ENCODE measurements around the gene CHD9. TPM values are rescaled to one million over a fixed set of nuclear protein-coding genes. Genes with fewer than 3 reads are reported as not detected.

The CHD9 gene
- total RNA-seq, 1 experiment from 2014 or later: 26.3 TPM

DNA sequence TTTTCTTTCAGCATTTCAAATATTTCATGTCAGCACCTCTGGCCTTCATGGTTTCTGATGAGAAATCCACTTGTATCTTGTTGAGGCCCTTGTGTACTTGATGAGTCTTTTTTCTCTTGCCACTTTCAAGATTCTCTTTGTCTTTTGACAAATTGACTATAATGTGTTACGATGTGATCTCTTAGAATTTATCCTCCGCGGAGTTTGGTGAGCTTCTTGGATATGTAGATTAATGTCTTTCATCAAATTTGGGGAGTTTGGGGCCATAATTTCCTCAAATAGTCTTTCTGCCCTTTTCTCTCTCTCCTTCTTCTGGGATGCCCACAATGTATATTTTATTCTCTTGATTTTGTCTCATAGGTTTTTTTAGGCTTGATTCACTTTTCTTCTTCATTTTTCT lies 96.0 kb downstream of the CHD9 start:
- Histone ChIP-seq H3F3A (ENCODE audit: insufficient read depth, low read depth) (no peaks in the 10 kb centered on the region), H3K27me3 (ENCODE audit: insufficient read depth, low read depth) (no peaks in the 10 kb centered on the region), H3K4me3 (no peak overlapping the region), H3K27ac (no peak overlapping the region), H3K4me2 (no peak overlapping the region), H3K4me1 (replicated peaks; ENCODE audit: insufficient read depth) (no peaks in the 10 kb centered on the region), H3K36me3 (ENCODE audit: low read depth) (no peaks in the 10 kb centered on the region), H4K20me1 (ENCODE audit: insufficient read depth) (no peaks in the 10 kb centered on the region), H3K9me2 (ENCODE audit: insufficient read depth) (no peaks in the 10 kb centered on the region), H2AFZ (no peak overlapping the region), H3K79me2 (ENCODE audit: low read depth) (no peaks in the 10 kb centered on the region), H3K9me3 (ENCODE audit: insufficient read depth, low read depth) (0 out of 2 replicates have a peak, but pooled peaks cover 9% of the 10 kb centered on the region)
- intact Hi-C loops (cut with micrococcal nuclease; ENCODE audit: unreplicated experiment): no loop called here
- no peak for TF ChIP-seq EZH2 (IDR thresholded peaks at IDR 0.05; ENCODE audit: low read depth)
- TF ChIP-seq, protein P1, sequence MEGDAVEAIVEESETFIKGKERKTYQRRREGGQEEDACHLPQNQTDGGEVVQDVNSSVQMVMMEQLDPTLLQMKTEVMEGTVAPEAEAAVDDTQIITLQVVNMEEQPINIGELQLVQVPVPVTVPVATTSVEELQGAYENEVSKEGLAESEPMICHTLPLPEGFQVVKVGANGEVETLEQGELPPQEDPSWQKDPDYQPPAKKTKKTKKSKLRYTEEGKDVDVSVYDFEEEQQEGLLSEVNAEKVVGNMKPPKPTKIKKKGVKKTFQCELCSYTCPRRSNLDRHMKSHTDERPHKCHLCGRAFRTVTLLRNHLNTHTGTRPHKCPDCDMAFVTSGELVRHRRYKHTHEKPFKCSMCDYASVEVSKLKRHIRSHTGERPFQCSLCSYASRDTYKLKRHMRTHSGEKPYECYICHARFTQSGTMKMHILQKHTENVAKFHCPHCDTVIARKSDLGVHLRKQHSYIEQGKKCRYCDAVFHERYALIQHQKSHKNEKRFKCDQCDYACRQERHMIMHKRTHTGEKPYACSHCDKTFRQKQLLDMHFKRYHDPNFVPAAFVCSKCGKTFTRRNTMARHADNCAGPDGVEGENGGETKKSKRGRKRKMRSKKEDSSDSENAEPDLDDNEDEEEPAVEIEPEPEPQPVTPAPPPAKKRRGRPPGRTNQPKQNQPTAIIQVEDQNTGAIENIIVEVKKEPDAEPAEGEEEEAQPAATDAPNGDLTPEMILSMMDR (conservative IDR thresholded peaks at IDR 0.05): no peak
- no TSS peak for BruUV-seq (replicated peaks)
- DNase-seq: no peak
- CTCF ChIA-PET: no interaction called here
- POLR2A ChIA-PET (ENCODE audit: unreplicated experiment): no interaction called here

DNA sequence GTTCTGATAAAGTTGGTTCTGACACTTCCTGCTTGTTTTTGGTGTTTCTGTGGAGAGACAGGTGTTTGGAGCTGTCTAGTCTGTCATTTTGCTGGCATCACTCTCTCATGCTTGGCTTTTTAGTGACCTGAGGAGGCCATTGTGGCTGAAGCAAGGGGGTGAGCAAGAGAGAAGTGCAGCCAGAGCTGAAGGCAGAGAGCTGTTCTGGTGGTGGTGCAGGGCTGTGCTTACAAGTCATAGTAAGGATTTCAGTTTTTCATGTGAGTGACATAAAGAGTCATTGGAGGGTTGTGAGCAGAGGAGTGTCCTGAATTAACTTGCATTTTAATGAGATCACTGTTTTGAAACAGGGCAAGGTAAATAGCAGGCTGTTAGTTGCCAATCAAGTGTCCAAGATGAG lies 97.5 kb downstream of the CHD9 start:
- H3K79me2 ChIP-seq (ENCODE audit: low read depth): no peaks in the 10 kb centered on the region
- H3K4me3 ChIP-seq: no peak overlapping the region
- H3K4me2 ChIP-seq: no peak overlapping the region
- POLR2A ChIA-PET (ENCODE audit: unreplicated experiment): no interaction called here
- no peaks in the 10 kb centered on the region for H4K20me1 ChIP-seq (ENCODE audit: insufficient read depth)
- 0 out of 2 replicates have a peak, but pooled peaks cover 9% of the 10 kb centered on the region for H3K9me3 ChIP-seq (ENCODE audit: insufficient read depth, low read depth)
- no peak overlapping the region for H3K27ac ChIP-seq
- intact Hi-C loops (cut with micrococcal nuclease; ENCODE audit: unreplicated experiment): no loop called here
- H3K36me3 ChIP-seq (ENCODE audit: low read depth): peaks cover 13% of the 10 kb centered on the region; the same call in 1 of the 2 replicates
- CTCF ChIA-PET: no interaction called here
- BruUV-seq (replicated peaks): no TSS peak
- no peak overlapping the region for H2AFZ ChIP-seq
- no peak for TF ChIP-seq EZH2 (IDR thresholded peaks at IDR 0.05; ENCODE audit: low read depth)
- TF ChIP-seq, protein P1 (conservative IDR thresholded peaks at IDR 0.05): no peak
- H3K4me1 ChIP-seq (replicated peaks; ENCODE audit: insufficient read depth): no peaks in the 10 kb centered on the region
- no peaks in the 10 kb centered on the region for H3F3A ChIP-seq (ENCODE audit: insufficient read depth, low read depth)
- no peak for DNase-seq
- no peaks in the 10 kb centered on the region for H3K27me3 ChIP-seq (ENCODE audit: insufficient read depth, low read depth)
- H3K9me2 ChIP-seq (ENCODE audit: insufficient read depth): no peaks in the 10 kb centered on the region

DNA sequence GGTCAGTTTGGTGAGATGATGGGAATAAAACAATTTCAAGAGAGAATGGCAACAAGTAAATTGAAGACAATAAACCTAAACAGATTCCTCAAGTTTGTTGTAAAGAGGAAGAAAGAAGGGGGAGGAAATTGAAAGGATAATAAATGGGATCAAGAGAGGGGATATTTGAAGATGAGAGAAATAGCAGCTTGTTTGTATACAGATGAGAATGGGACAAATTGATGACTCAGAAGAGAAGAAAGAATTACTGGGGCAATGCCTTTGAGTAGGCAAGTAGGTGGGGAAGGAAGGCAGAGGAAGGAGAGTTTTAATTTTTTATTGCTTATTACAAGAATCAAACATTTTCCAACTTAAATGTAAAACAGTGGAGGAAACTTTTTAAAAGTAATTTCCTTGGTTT lies 98.3 kb downstream of the CHD9 start:
- Histone ChIP-seq H3K79me2 (ENCODE audit: low read depth) (no peaks in the 10 kb centered on the region), H3K4me3 (no peak overlapping the region), H3K4me1 (replicated peaks; ENCODE audit: insufficient read depth) (no peaks in the 10 kb centered on the region), H3K4me2 (no peak overlapping the region), H3K27ac (no peak overlapping the region), H2AFZ (no peak overlapping the region), H3F3A (ENCODE audit: insufficient read depth, low read depth) (no peaks in the 10 kb centered on the region), H4K20me1 (ENCODE audit: insufficient read depth) (no peaks in the 10 kb centered on the region), H3K36me3 (ENCODE audit: low read depth) (peaks cover 13% of the 10 kb centered on the region; the same call in 1 of the 2 replicates), H3K9me3 (ENCODE audit: insufficient read depth, low read depth) (0 out of 2 replicates have a peak, but pooled peaks cover 9% of the 10 kb centered on the region), H3K9me2 (ENCODE audit: insufficient read depth) (no peaks in the 10 kb centered on the region), H3K27me3 (ENCODE audit: insufficient read depth, low read depth) (no peaks in the 10 kb centered on the region)
- TF ChIP-seq, protein P1 (conservative IDR thresholded peaks at IDR 0.05): no peak
- TF ChIP-seq EZH2 (IDR thresholded peaks at IDR 0.05; ENCODE audit: low read depth): no peak
- intact Hi-C loops (cut with micrococcal nuclease; ENCODE audit: unreplicated experiment): no loop called here
- no TSS peak for BruUV-seq (replicated peaks)
- CTCF ChIA-PET: no interaction called here
- POLR2A ChIA-PET (ENCODE audit: unreplicated experiment): no interaction called here
- DNase-seq: no peak

Measured in PC-9 (cell line).